HG03045 (cell line): ENCODE results near the gene MLLT6.

Experiments used
- ATAC-seq: cut with Tn5 transposase; IDR thresholded peaks from one replicate; pipeline ENCODE4 v1.9.1; 2021; ENCODE audit warnings: mild to moderate bottlenecking, moderate library complexity; ENCODE audit not compliant: unreplicated experiment

Gene MLLT6

GRCh38 chr17:38706505-38707216, 1.6 kb downstream of the MLLT6 start:
- ATAC-seq, result no peak

- ATAC-seq, result no peak
Observed at GRCh38 chr17:38707678-38708351, 2.7 kb downstream of the MLLT6 start.

DNA sequence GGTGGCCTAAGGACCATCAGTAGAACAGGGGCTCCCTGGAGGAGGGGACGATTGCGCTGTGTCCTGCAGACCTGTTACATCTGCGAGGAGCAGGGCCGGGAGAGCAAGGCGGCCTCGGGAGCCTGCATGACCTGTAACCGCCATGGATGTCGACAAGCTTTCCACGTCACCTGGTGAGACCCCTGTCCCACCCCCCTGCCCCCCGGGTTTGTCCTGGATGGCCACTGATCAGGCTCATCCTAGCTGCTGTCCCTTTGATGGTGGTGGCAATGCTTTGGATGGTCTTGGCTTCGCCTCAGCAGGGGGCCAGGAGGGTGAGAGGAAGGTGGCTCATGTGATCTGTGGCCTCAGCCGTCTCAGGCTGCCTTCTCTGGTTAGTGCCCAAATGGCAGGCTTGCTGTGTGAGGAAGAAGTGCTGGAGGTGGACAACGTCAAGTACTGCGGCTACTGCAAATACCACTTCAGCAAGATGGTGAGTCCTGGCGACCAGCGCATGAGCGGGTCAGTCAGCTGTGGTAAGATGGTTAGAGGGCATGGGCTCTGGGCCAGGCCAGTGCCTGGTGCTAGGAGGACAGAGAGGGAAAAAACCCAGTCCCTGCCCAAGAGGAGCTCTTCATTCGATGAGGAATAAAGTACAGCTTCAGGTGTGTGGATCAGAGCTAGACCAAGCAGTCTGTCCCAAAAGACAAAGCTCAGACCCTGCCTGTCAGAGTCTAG, 4.2 kb downstream of the MLLT6 start:
- no peak for ATAC-seq

DNA sequence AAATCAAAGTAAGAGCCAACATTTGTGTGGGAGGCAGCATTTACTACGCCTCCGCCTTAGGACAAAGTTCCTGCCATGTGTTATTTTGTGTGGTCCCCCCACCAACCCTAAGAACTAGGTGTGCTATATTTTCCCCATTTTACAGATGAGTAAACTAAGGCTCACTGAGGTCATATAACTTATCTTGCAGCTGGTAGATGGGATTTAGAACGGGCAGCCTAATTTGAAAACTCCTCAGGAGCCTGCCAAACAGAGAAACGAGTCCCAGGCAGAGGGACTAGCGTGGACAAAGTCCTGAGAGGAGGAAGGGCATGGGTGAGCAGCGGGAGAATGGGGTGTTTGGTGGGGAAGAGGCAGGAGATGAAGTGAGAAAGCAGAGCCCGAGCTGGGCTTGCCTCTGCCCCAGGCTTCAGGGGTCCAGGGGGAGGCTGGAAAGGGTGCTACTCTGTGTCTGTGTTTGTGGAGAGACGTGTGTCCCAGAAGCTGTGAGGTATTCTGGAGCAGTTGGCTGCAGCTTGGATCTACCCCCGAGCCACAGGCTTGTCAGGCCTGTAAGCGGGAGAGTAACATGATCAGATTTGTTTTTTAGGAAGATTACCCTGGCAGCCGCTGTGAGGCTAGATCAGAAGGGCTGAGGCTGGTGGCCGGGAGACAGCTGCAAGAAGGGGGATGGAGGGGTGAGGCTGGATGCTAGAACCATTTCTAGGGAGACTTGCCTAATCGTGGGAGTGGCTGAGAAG, 5.0 kb downstream of the MLLT6 start:
- ATAC-seq, result no peak

DNA sequence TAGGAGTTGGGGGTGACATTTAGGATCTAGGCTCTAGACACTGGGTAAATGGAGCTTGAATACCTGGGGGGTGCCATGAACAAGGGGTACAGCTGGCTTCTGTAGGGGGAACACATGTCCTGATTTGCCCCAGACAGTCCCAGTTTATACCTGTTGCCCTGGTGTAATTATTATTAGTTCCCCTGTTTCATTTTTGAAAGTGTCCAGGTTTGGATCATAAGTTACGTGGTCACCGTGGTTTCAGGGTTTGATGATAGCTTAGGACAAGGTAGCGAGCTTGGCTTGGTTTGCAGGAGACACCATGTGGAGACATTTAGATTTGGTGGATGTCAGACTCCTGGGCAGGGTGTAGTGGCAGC, 5.5 kb downstream of the MLLT6 start:
- no peak for ATAC-seq

DNA sequence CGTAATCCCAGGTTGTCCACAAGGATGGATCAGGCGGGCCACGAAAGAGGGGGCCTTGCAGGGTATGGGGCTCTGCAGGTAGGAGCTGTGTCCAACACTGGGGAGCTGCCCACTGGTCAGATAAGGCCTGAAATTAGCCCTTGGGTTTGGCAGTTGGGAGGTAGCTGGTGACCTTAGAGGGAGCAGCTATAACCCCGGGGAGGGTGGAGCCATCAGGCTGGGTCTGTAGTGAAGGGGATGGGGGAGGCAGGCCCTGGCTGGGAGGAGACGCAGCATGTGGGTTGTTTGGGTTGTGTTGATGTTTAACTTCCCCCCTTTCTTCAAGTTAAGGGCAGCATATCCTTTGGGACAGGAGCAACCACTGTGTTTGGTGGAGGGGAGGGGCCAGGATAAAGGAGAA, 5.9 kb downstream of the MLLT6 start:
- ATAC-seq, result no peak

- no peak for ATAC-seq
Observed at GRCh38 chr17:38711792-38712571, 6.9 kb downstream of the MLLT6 start.

- no peak for ATAC-seq
Observed at GRCh38 chr17:38712593-38712992, 7.5 kb downstream of the MLLT6 start.

DNA sequence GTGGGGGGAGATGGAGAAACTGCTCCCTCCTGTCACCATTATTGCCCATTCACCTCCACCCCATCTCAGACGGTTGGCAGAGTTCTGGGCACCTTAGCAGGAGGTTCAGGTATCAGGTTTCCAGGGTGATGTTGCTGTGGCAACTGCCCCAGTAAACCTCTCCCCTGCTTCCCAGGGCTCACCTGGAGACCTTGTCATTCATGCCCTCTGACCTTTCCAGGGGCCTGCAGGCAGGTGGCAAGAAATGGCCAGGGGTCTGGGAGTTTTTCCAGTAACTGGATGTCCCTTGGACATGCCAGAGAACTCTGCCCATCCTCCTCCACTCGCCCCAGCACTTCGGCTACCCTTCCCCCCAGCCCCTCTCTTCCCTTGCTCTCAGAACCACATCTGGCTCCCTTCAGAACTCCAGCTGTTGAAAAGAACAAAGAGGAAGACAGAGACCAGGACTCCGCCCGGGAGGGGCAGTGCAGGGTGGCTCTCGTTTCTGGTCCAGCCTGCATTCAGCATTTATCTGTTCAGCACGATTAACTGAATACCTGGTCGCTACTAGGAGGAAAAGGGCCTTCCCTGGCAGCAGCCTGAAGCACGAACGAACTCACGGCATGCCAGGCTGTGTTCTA, 8.5 kb downstream of the MLLT6 start:
- ATAC-seq, result no peak

DNA sequence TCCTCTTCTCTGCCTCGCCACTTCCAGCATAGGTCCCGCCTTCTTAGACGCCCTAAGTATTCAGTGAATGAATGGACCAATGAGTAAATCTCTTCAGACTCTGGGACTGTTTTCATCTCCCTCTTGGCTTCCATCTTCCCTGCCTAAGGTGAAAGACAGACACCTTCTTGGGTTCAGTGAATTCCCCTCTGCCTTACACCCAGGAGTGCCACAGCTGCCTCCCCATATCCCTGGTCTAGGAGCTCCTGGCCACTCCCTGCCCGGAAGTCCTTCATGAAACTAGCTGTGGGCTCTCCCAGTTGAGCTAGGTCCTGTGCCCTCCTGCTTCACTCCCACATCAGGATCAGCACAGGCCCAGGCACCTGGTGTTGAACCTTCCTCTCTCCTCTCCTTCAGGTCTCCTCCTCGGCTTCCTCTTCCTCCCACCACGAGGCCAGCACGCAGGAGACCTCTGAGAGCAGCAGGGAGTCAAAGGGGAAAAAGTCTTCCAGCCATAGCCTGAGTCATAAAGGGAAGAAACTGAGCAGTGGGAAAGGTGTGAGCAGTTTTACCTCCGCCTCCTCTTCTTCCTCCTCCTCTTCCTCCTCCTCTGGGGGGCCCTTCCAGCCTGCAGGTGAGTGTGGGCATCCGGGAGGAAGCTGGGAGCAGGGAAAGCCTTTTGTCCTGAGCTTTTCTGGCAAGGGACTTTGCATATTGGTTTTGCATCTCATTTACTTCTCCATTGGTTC, 10.3 kb downstream of the MLLT6 start:
- no peak for ATAC-seq

- no peak for ATAC-seq
Observed at GRCh38 chr17:38716368-38717005, 11.4 kb downstream of the MLLT6 start.

DNA sequence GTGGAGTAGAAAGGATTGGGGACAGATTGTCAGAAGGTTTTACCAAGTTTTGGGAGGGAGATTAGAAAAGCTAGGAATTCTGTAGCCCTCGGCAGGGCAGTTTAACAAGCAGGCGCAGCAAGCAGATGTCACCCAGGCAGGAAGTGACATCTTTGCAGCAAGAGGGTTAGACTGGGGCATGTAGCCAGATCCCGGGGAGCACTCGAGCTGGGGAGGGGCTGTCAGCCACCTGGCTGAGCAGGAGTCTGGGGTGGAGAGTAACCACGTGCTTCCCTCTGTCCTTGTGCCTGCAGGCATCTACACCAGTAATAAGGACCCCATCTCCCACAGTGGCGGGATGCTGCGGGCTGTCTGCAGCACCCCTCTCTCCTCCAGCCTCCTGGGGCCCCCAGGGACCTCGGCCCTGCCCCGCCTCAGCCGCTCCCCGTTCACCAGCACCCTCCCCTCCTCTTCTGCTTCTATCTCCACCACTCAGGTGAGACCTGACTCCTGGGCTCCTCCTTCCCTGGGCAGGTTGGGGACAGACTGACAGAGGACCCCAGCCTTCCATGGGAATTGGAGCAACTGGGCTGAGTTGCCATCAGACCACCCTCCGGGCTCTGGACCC, 12.2 kb downstream of the MLLT6 start:
- no peak for ATAC-seq

DNA sequence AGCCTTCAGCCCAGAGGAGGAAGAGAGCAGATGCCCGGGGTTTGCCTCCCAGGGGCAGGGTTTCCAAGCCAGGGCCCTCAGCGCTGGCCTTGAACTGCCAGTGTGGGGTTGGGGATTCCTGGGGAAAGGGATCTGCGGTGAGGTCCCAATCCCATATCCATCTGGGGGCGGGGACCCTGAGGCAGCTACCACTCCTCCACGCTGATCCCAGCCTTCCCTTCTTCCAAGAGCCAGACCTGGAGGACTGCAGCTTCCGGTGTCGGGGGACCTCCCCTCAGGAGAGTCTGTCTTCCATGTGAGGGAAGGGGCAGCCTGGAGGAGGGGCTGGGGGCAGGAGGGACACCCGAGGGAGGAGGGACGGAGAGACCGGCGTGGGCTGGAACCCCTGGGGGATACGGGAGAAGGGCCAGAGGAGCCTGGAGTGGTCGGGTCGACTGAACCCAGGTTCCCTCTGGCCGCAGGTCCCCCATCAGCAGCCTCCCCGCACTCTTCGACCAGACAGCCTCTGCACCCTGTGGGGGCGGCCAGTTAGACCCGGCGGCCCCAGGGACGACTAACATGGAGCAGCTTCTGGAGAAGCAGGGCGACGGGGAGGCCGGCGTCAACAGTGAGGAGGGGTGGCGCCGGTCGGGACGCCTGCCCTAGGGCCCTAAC, 14.3 kb downstream of the MLLT6 start:
- no peak for ATAC-seq

- ATAC-seq, result no peak
Observed at GRCh38 chr17:38719943-38720641, 15.0 kb downstream of the MLLT6 start.

DNA sequence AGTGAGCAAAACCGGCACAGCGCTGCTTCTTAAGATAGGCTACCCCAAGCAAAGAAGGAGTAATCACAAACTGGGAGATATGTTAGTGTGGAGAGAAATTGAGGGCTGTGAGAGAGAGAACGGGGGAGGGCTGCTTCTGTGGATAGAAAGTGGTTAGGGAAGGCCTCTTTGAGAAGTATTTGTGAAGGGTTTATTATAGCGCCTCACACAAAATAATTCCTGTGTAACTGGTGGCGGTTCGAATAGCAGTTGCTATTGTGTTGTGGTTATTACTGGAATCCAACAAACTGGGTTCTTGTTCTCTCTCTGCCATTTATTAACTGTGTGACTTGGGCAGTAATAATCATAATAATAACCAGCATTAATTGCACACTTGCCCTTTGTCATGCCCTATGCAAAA, 15.9 kb downstream of the MLLT6 start:
- no peak for ATAC-seq

DNA sequence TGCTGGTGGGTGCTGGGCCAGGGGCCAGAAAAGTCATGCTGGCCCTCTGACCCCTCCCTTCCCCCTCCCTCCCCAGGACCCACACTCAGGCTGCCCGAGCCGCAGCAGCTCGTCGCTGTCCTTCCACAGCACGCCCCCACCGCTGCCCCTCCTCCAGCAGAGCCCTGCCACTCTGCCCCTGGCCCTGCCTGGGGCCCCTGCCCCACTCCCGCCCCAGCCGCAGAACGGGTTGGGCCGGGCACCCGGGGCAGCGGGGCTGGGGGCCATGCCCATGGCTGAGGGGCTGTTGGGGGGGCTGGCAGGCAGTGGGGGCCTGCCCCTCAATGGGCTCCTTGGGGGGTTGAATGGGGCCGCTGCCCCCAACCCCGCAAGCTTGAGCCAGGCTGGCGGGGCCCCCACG, 16.7 kb downstream of the MLLT6 start:
- ATAC-seq, result no peak

- ATAC-seq, result no peak
Observed at GRCh38 chr17:38724337-38724988, 19.4 kb downstream of the MLLT6 start.
